ENCODE data around the gene C14orf180.

Gene C14orf180

GRCh38 chr14:104595911-104596450, 16.4 kb downstream of the C14orf180 start:
- DNase-seq: no peak

GRCh38 chr14:104596451-104596918, 16.9 kb downstream of the C14orf180 start:
- DNase-seq: no peak

DNA sequence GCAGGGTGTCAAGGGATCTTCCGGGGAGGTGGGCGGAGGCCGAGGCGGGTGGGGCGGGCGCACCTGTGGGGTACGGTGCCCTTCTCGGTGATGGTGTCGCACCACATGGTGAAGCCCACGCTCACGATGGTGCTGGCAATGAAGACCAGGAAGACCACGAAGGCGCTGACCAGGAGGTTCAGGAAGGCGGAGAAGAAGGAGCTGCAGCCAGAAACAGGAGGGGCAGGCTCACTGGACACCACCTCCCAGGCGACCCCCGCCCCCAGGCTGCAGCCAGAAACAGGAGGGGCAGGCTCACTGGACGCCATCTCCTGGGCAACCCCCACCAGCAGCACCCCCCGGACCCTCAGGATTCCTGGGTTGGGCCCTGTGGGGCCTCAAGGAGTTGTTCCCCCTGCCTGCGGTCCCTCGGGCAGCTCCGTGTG, 17.4 kb downstream of the C14orf180 start:
- DNase-seq: no peak

GRCh38 chr14:104597576-104597975, 18.0 kb downstream of the C14orf180 start:
- no peak for DNase-seq

GRCh38 chr14:104598039-104598909, 18.7 kb downstream of the C14orf180 start:
- no peak for DNase-seq

DNA sequence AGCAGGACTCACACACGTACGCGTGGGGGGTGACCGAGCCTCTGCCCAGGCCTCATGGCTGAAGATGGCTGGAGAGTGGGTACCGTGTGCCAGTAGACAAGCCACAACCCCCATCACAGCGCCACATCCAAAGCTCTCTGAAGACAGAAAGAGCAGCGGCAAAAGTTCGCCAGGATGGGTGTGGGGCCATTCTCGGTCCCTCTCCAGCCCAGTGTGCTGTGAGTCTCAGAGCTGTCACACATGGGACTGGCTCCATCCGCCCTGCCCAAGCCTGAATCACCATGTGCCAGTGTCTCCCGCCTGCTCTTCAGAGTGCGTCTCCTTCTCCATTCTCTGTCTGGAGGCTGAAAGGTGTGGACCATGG, 19.3 kb downstream of the C14orf180 start:
- DNase-seq: no peak

DNA sequence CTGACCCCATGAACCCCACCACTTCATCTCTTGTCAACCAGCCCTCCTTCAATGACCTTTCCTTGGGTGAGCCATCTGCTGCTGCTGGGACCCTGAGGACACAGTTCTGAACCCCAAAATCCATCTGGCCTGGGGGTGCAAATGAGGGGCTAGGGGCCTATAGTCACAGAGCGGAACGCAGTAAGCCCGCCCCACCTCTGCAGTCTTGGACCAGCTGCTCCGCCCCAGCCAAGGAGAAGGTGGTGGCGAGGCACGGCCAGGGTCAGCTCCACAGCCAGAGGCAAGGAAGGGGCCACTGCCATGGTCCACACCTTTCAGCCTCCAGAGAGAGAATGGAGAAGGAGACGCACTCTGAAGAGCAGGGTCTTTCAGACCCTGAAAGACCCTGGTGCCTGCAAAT, 19.9 kb downstream of the C14orf180 start:
- DNase-seq: no peak

DNA sequence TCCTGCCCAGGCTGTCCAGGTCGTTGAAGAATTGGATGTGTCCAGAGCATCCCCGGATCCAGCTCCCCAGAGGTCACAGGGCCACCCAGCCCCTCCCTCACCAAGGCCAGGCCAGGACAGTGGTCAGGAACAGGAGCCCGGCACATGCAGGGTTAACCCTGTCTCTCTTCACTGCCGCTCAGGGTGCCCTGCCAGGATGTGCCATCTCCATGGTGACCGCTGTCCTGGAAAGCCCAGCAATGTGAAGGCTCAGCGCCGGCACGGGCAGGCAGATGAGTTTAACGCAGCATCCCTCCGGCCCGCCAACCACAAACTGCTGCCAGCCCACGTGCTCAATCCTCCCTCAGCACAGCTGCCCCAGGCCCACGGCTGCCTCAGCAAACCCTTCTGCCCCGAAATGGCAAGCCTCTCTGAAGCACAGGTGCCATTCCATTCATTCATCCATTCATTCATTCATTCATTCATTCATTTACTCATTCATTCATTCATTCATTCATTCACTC, 20.6 kb downstream of the C14orf180 start:
- no peak for DNase-seq

GRCh38 chr14:104600805-104601204, 21.2 kb downstream of the C14orf180 start:
- no peak for DNase-seq

DNA sequence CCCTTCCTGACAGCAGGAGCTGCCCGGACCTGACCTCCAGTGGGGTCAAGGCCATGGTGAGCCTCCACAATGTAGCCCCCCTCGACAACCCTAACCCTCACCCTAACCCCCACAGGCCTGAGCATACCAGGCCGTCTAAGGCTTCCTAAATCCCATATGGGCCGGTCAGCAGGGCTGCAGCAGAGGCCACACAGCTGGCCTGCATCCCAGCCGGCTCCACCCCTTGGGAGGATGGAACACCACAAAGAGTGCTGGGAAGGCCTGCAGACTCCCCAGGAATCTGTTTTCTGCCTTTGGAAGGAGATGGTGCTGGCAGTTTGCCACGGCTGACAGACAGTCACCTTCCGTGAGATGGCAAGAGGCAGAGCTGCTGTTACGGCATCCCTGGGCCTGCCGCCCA, 22.2 kb downstream of the C14orf180 start:
- no peak for DNase-seq

DNA sequence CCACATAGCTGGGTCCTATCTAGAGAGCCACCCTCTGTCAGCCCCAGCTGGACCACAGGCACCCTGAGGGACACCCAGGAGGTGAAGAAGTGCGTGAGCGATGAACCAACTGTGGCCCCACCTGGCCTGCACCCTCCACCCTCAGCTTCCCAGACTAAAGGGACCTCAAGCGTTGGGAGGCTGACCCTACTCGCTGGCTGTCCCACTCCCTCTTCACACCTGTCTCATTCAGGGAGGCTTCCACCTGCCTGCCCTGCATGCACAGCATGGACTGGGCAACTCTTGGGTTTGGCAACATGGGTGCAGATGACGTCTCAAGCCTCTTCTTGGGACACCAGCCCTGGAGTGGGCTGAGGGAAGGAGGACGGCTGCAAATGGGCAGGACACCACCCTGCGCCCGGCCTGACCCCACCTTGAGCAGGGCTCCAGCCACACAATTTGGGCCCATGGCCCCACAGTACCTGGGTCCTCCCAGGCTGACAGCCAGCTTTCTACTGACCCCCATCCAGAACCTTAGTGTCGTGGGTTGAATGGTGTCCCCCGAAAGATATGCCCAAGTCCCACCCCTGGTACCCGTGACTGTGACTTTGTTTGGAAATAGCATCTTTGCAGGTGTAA, 22.9 kb downstream of the C14orf180 start:
- no peak for DNase-seq

GRCh38 chr14:104602933-104603325, 23.4 kb downstream of the C14orf180 start:
- DNase-seq: no peak

GRCh38 chr14:104603711-104604401, 24.3 kb downstream of the C14orf180 start:
- no peak for DNase-seq

DNA sequence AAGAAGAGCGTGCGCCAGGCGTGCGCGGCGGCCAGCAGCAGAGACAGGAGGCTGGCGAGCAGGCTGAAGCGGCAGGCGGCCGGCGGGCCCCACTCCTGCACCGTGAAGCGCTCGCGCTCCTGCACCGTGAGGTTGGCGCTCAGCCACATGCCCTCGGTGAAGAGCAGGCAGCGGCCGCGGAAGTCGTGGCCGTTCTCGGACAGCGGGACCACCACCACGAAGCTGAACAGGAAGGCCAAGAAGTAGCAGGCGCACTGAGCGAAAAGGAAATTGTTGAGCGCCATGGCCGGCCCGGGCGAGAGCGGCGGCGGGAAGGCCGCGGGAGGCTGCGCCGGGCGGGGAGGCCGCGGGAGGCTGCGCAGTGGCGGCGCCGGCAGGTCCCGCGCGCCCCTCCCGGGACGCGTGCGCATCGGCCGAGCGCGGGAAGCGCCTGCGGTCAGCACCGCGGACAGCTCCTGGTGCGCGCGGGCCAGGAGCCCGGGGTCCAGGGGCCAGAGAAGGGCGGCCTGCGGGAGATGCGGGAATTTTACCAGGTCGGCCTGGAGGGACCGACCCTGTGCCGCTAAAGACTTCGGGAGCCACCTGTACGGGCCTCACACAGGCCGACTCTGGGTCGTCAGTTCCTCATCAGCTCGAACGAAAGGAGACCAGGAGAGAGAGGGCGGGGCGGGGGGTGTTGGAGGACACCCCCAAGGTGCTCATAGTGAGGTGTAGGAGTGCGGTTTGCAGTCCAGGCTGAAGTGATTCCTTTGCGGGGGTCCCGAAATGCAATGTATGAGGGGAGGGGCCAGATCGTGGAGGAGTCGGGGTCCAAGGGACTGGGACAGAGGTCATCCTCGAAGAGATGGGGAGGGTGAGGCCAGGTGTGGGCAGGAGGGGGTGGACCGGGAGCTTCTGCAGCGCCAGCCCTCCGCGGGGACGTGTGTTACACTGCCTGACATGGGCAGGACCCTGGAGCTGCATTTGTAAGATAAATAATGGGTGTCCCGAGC, 25.2 kb downstream of the C14orf180 start, which contains the start of gene TMEM179:
Gene TMEM179, minus strand, starts transcription at position 315 of the 992 bp plus-strand sequence. Its CDS starts 31 bp downstream, at position 284.
- DNase-seq: no peak

DNA sequence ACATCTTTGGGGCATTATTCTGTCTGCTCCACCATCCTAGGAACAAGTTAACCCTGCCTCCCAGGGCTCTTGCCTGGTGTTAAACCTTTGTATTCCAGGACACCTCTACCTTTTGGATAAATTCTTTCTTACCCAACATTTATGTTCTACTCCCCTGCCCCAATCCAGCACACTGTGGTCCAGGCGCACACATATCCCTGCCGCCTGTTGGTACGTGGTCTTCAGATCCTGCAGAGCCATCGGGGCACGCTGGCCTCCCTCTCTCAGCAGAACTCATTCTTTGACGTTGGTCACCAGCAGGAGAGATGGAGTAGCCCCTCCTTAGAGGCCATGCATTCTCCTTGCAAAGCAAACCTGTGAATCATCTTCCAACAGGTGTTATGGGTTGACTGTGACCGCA, 30.1 kb downstream of the C14orf180 start:
- DNase-seq: no peak

- no peak for DNase-seq
Observed at GRCh38 chr14:104610749-104611310, 31.3 kb downstream of the C14orf180 start.

DNA sequence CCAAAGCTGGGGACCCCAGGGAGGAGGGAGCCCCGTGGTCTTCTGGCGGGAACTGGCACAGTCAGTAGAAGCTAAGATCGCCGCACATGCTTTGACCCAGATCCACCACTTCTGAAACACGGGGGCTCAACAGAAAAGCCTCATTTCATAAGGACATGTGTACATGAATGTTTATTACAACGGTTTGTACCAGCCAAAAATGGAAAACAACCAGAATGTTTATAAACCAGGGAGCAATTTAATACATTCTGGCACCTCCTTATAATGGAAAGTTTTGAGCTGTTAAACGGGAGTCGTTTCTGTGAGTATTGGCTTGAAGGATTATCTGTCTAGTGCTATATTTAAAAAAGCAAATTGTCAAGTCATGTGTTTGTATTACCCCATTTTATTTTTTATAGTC, 32.3 kb downstream of the C14orf180 start:
- DNase-seq: no peak

GRCh38 chr14:104614126-104614812, 34.7 kb downstream of the C14orf180 start:
- DNase-seq: no peak

DNA sequence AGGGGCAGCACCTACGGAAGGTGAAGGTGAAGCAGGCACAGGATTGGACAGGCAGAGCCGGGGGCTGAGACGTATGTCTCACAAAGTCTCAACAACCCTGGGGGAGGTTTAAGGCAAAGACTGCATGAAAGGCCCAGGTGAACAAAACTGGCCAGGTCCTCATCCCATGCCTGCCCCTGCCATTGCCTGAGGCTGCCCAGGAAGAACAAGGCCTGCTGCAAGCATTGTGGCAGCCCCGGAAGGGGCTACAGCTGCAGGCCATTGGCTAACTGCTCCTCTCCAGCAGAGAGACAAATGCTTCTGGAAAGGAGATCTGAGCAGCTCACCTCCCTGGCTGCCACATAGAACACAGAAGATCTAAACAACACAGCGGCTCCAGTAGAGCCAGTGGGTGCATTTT, 45.4 kb downstream of the C14orf180 start:
- no peak for DNase-seq

- no peak for DNase-seq
Observed at GRCh38 chr14:104632781-104633180, 53.2 kb downstream of the C14orf180 start.
